Cardiac muscle cell (in vitro differentiated cells and primary cell): ENCODE results near the gene FAM149B1. TPM values are rescaled to one million over a fixed set of nuclear protein-coding genes. Genes with fewer than 3 reads are reported as not detected.
A peak's percentile ranks its signal among the peaks of the same experiment; 100 is the strongest.

Experiments
- DNase-seq, 2 donors: peaks; one replicate each; pipeline versions ENCODE4 v3.0.0 to v3.0.0-alpha.2; 2010 to 2017; ENCODE audit warnings: low read depth in 1 of 2, low spot score in 1 of 2
- H3K27ac ChIP-seq: fragments of 200-600 bp; sonication (generic); 2 replicates; pipeline ENCODE4 v1.5.1; 2016
- H3K27me3 ChIP-seq: fragments of 200-600 bp; sonication (generic); 2 replicates; pipeline ENCODE4 v1.6.0; 2016; ENCODE audit warnings: control low read depth
- H3K36me3 ChIP-seq: fragments of 200-600 bp; sonication (generic); 2 replicates; pipeline ENCODE4 v1.5.1; 2016; ENCODE audit warnings: control low read depth
- H3K4me1 ChIP-seq: fragments of 200-600 bp; sonication (generic); 2 replicates; pipeline ENCODE4 v1.8.1; 2017; ENCODE audit warnings: low read depth, mild to moderate bottlenecking, mixed run types
- H3K4me3 ChIP-seq: fragments of 200-600 bp; sonication (generic); 2 replicates; pipeline ENCODE4 v1.5.1; 2016; ENCODE audit warnings: mild to moderate bottlenecking
- H3K9me3 ChIP-seq: fragments of 200-600 bp; sonication (generic); 2 replicates; pipeline ENCODE4 v1.5.1; 2017; ENCODE audit warnings: low read depth, mild to moderate bottlenecking, control low read depth
- CTCF ChIP-seq: IDR thresholded peaks from 2 replicates; pipeline ENCODE4 v1.5.1; 2012; ENCODE audit warnings: low read depth, mild to moderate bottlenecking, low read length
- polyA plus RNA-seq: library from polyadenylated mRNA; unstranded; fragments of >200 nt; fragmentation: Nextera tagmentation; extraction: Ambion mirVana; gene quantifications from 2 replicates; pipeline ENCODE4 v1.2.1, GENCODE V29; 2016
- total RNA-seq: library from RNA; depleted of rRNA; stranded (reverse); fragments of >200 nt; gene quantifications from 2 replicates; pipeline ENCODE4 v1.2.3, GENCODE V29; 2016

Gene FAM149B1
- total and polyA plus RNA-seq, 2 experiments from 2014 or later, result 12.4 to 12.9 TPM

- no peak for DNase-seq
- H3K36me3 ChIP-seq, result peaks cover 29% of the 10 kb centered on the region
- H3K4me3 ChIP-seq, result no peak overlapping the region
- no peaks in the 10 kb centered on the region for H3K4me1 ChIP-seq
- H3K9me3 ChIP-seq, result no peaks in the 10 kb centered on the region
- TF ChIP-seq CTCF, result no peak
- no peak overlapping the region for H3K27ac ChIP-seq
- H3K27me3 ChIP-seq, result no peaks in the 10 kb centered on the region
Observed at GRCh38 chr10:73174148-73174925, 6.4 kb downstream of the FAM149B1 start.

GRCh38 chr10:73182568-73182967, 14.6 kb downstream of the FAM149B1 start:
- no peaks in the 10 kb centered on the region for H3K27me3 ChIP-seq
- peak in 1 of 2 donors; percentile 78 for DNase-seq
- H3K9me3 ChIP-seq, result no peaks in the 10 kb centered on the region
- no peak overlapping the region for H3K27ac ChIP-seq
- peaks cover 38% of the 10 kb centered on the region for H3K36me3 ChIP-seq
- no peak overlapping the region for H3K4me3 ChIP-seq
- no peaks in the 10 kb centered on the region for H3K4me1 ChIP-seq
- TF ChIP-seq CTCF, result no peak

- Histone ChIP-seq H3K4me1 (no peaks in the 10 kb centered on the region), H3K4me3 (no peak overlapping the region), H3K27me3 (no peaks in the 10 kb centered on the region), H3K9me3 (no peaks in the 10 kb centered on the region), H3K36me3 (peaks cover 30% of the 10 kb centered on the region), H3K27ac (no peak overlapping the region)
- no peak for TF ChIP-seq CTCF
- peak in 1 of 2 donors; percentile 68 for DNase-seq
Observed at GRCh38 chr10:73183667-73184281, 15.9 kb downstream of the FAM149B1 start.

- DNase-seq, result no peak
- no peaks in the 10 kb centered on the region for H3K27me3 ChIP-seq
- no peaks in the 10 kb centered on the region for H3K4me1 ChIP-seq
- no peaks in the 10 kb centered on the region for H3K9me3 ChIP-seq
- H3K27ac ChIP-seq, result no peak overlapping the region
- H3K4me3 ChIP-seq, result no peak overlapping the region
- peaks cover 12% of the 10 kb centered on the region for H3K36me3 ChIP-seq
- TF ChIP-seq CTCF, result no peak
Observed at GRCh38 chr10:73186266-73186665, 18.3 kb downstream of the FAM149B1 start.

- Histone ChIP-seq H3K9me3 (no peaks in the 10 kb centered on the region), H3K4me1 (no peaks in the 10 kb centered on the region), H3K4me3 (no peak overlapping the region), H3K27me3 (no peaks in the 10 kb centered on the region), H3K27ac (no peak overlapping the region), H3K36me3 (peaks cover 11% of the 10 kb centered on the region)
- no peak for TF ChIP-seq CTCF
- no peak for DNase-seq
Observed at GRCh38 chr10:73190188-73190587, 22.3 kb downstream of the FAM149B1 start.
